ENCODE results near the gene PEBP1. TPM values are rescaled to one million over a fixed set of nuclear protein-coding genes. Genes with fewer than 3 reads are reported as not detected.

Gene PEBP1
- total RNA-seq = 100 to 1,000 TPM in 1 of 2 experiments, 10 to 100 TPM in 1; 93.7 to 136 TPM

DNA sequence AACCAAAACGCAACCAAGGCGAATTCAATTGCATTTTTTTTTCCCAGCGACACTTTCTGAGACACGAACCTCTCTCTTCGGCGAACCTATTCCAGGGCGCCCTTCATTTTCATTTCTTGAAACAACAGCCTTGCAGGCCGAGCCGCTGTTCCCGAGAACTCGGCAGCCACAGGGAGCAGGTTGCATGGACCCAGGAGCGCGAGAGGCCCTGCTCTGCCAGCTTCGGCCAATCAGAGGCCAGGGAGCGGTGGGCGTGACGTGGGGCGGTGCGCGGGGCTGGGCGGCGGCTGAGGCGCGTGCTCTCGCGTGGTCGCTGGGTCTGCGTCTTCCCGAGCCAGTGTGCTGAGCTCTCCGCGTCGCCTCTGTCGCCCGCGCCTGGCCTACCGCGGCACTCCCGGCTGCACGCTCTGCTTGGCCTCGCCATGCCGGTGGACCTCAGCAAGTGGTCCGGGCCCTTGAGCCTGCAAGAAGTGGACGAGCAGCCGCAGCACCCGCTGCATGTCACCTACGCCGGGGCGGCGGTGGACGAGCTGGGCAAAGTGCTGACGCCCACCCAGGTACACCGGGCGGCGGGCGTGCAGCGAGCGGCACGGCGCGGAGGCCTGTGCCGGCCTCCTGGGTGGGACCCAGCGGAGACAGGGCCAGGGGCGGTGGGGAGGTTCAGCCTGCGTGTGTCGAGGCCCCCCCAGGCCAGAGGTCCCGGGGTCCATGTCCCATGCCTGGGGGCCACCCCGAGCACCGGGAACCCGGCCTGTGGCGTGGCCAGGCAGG, at the start of gene PEBP1:
Gene PEBP1 (plus strand): TSS at position 337 of the 771 bp plus-strand sequence. CDS start 86 bp downstream, at position 423.
- CTCF ChIA-PET = interaction anchor here (0.7 to 6.0 kb wide), 12 partner anchors 14 to 261 kb away, joined by 3 to 51 read pairs (median 4); partner anchors contain the start of genes RFC5, SUDS3 and WSB2
- H3K4me3 Mint-ChIP-seq = peak within 1 kb of the TSS; percentile 87
- no peaks in the 10 kb centered on the region for H3K27me3 Mint-ChIP-seq

DNA sequence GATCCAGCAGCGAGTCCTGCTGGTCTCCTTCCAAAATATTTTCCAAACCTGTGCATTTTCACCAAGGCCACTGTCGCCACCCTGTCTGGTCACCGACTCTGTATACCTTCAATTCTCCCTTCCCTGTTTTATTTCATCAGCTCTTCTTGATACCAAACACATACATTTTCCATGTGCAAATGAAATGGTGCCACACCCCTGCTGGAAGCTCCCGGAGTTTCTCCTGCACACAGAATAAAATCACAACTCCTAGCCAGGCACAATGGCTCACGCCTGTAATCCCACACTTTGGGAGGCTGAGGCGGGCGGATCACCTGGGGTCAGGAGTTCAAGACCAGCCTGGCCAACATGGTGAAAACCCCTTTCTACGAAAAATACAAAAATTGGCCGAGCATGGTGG, 46.1 kb upstream of the PEBP1 start:
- Mint-ChIP-seq H3K27ac (no peak overlapping the region), H3K4me3 (no peak overlapping the region), H3K9me3 (ENCODE audit: low read depth) (no peaks in the 10 kb centered on the region), H3K4me1 (no peaks in the 10 kb centered on the region), H3K36me3 (no peaks in the 10 kb centered on the region), H3K27me3 (no peaks in the 10 kb centered on the region)
- CTCF ChIA-PET = no interaction called here
- DNase-seq = no peak
- ATAC-seq = no peak

More for the DNA sequence above, at the start of gene PEBP1:
- Mint-ChIP-seq H3K4me1 (peaks cover 36% of the 10 kb centered on the region), H3K27ac (peak within 1 kb of the TSS; percentile 86), H3K9me3 (ENCODE audit: low read depth) (no peaks in the 10 kb centered on the region), H3K36me3 (peaks cover 16% of the 10 kb centered on the region)
- DNase-seq (peak; percentile 95), ATAC-seq (peak; percentile 100)

DNA sequence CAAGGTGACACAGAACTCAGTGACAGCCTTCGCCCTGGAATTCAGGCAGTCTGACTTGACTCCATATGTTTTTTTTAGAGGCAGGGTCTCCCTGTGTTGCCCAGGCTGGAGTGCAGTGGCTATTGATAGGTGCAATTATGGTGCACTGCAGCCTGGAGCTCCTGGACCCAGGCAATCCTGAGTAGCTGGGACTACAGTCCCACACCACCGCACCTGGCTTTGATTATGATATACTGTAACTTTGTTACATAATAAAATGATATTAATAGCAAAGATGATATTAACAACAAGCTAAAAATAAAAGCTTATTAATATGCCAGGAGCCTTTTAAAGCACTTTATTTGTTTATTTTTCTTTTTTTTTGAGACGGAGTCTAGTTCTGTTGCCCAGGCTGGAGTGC, 41.9 kb upstream of the PEBP1 start:
- Mint-ChIP-seq H3K4me3 (no peak overlapping the region), H3K27ac (no peak overlapping the region), H3K4me1 (no peaks in the 10 kb centered on the region), H3K36me3 (no peaks in the 10 kb centered on the region), H3K9me3 (ENCODE audit: low read depth) (no peaks in the 10 kb centered on the region), H3K27me3 (no peaks in the 10 kb centered on the region)
- ATAC-seq = no peak
- CTCF ChIA-PET = no interaction called here
- DNase-seq = no peak

DNA sequence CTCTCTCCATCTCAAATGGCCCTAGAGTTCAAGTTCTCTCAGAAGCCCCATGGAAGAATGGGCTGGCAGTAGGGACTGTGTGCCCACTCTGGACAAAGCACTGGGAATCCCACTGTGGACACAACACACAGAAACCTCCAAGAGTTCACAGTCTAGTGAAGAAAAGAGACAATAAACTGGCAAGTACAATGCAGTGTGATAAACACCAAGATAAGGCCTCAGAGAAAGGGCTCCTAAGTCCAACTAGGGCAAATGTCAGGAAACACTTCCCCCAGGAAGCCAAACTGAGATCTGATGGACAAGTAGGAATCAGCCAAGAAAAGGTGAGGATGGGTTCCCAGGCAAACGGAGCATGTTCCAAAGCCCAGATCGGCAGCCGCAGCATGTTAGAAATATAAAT, 37.5 kb upstream of the PEBP1 start:
- Mint-ChIP-seq H3K27ac (no peak overlapping the region), H3K27me3 (peaks cover 19% of the 10 kb centered on the region), H3K9me3 (ENCODE audit: low read depth) (no peaks in the 10 kb centered on the region), H3K4me1 (peaks cover 5% of the 10 kb centered on the region), H3K36me3 (no peaks in the 10 kb centered on the region), H3K4me3 (no peak overlapping the region)
- CTCF ChIA-PET = no interaction called here
- no peak for DNase-seq
- ATAC-seq = no peak

DNA sequence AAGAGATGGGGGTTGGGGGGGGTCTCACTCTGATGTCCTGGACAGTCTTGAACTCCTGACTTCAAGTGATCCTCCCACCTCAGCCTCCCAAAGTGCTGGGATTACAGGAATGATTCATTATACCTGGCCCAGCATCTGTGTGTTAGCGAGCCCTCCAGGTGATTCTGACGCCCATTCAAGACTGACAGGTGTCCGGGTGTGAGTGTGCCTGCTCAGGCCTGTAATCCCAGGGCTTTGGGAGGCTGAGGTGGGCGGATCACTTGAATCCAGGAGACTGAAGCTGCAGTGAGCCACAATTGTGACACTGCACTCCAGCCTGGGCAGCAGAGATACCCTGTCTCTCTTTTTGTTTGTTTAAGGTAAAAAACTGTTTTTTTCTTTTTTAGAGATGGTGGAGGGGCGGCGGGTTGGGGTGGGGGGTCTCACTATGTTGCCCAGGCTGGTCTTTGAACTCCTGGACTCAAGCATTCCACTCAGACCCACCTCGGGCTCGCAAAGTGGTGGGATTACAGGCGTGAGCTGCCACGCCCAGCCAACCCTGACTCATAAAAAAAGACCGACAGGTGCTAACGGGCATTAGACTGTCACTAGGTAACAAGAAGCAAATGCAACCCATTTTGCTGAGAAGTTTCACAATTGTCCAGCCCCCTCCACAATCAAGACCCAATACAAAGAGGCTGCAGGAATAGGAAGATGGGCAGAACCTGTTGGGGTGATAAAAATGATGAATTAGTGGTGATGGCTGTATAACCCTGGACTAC, 36.8 kb upstream of the PEBP1 start:
- CTCF ChIA-PET = no interaction called here
- Mint-ChIP-seq H3K36me3 (no peaks in the 10 kb centered on the region), H3K27ac (no peak overlapping the region), H3K9me3 (ENCODE audit: low read depth) (no peaks in the 10 kb centered on the region), H3K4me3 (no peak overlapping the region), H3K27me3 (peaks cover 19% of the 10 kb centered on the region), H3K4me1 (peaks cover 5% of the 10 kb centered on the region)
- DNase-seq (no peak), ATAC-seq (no peak)

DNA sequence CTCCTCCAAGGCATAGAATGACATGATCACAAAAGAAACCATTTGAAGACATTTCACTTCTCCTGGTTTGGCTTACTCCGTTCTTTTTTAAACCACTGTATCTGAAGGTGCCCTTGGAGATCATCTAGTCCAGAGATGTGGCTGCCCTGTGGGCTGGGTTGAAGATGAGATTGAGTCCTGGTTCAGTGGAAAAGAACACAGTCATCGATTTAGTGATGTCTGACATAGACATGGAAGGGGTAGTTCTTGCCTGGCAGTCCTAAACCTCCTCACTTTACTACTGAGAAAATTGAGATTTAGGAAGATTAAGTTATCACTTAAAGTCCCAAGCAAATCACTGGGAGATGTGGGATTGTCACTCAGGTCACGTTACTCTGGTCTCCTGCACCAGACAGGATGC, 34.9 kb upstream of the PEBP1 start:
- Mint-ChIP-seq H3K36me3 (no peaks in the 10 kb centered on the region), H3K9me3 (ENCODE audit: low read depth) (no peaks in the 10 kb centered on the region), H3K4me1 (peaks cover 9% of the 10 kb centered on the region), H3K27me3 (peaks cover 23% of the 10 kb centered on the region), H3K4me3 (no peak overlapping the region), H3K27ac (no peak overlapping the region)
- no peak for ATAC-seq
- no peak for DNase-seq
- CTCF ChIA-PET = interaction anchor here (1.0 kb wide), 1 partner anchor 275 kb away, joined by 3 read pairs; the partner anchor contains the start of gene SUDS3

DNA sequence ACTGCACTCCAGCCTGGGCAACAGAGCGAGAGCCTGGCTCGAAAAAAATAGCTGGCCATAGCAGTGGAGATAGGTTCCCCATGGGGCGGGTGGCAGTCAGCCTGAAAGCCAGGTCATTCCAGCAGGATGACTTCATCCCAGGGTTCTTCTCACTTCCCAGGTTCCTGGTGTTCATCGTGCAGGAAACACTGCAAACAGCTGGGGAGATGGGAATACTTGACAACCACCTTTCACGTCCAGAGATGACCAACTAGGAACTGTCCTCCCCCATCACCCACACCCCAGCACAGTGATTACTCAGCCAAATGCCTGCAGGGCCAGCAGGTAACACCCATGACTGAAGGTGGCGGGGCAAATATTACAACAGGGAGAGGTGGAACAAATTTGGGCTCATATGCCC, 33.9 kb upstream of the PEBP1 start:
- Mint-ChIP-seq H3K4me1 (peaks cover 9% of the 10 kb centered on the region), H3K27me3 (peaks cover 23% of the 10 kb centered on the region), H3K9me3 (ENCODE audit: low read depth) (no peaks in the 10 kb centered on the region), H3K4me3 (no peak overlapping the region), H3K27ac (no peak overlapping the region), H3K36me3 (no peaks in the 10 kb centered on the region)
- CTCF ChIA-PET = interaction anchor here (0.7 to 1.2 kb wide), 3 partner anchors 38 to 1871 kb away, joined by 3 read pairs; partner anchors contain the start of gene SUDS3
- no peak for DNase-seq
- no peak for ATAC-seq

DNA sequence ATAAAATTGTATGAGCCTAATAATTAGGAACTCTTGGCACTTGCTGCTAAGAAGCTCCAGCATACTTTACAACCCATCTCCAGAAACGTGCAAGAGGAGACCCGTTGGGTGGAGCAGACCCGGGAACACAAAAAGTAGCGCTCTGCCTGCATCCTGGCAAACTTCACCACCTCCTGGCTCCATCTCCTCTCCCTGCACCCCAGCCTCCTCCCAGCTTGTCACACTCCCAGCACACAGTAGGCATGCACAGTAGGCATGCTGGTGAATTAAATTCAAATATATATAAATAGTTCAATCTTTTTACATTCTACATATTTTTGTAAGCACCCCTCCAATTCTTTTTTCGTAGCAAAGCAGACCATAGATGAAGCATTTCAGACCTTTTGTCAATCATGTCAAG, 33.3 kb upstream of the PEBP1 start:
- peaks cover 9% of the 10 kb centered on the region for H3K4me1 Mint-ChIP-seq
- H3K27me3 Mint-ChIP-seq = peaks cover 23% of the 10 kb centered on the region
- H3K9me3 Mint-ChIP-seq (ENCODE audit: low read depth) = no peaks in the 10 kb centered on the region
- H3K4me3 Mint-ChIP-seq = peak overlapping the region; percentile 65
- H3K36me3 Mint-ChIP-seq = no peaks in the 10 kb centered on the region
- no peak overlapping the region for H3K27ac Mint-ChIP-seq
- DNase-seq (no peak), ATAC-seq (no peak)
- CTCF ChIA-PET = interaction anchor here (0.7 to 1.2 kb wide), 2 partner anchors 38 to 1870 kb away, joined by 3 read pairs; no protein-coding TSS in a partner anchor

DNA sequence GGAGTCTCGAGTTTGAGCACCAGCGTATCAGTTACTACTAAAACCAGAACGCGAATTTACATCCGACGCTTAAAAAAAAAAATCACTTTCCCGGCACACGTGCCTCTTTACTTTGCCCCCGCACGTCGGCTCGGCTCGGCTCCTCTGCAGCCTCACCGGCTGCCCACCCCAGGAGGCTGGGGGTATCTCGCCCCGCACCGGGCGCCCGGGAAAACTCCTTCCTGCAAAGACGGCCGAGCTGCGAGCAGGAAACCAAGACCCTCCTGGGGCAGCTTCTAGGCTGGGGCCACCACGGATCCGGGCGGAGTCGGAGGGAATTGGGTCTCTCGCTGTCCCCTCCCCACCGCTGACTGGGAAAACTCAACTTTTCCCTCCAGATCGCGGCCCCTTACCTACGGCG, 32.7 kb upstream of the PEBP1 start:
- no peak for DNase-seq
- no peaks in the 10 kb centered on the region for H3K9me3 Mint-ChIP-seq (ENCODE audit: low read depth)
- peaks cover 23% of the 10 kb centered on the region for H3K27me3 Mint-ChIP-seq
- H3K4me3 Mint-ChIP-seq = peak overlapping the region; percentile 65
- peak; percentile 28 for ATAC-seq
- H3K36me3 Mint-ChIP-seq = no peaks in the 10 kb centered on the region
- CTCF ChIA-PET = no interaction called here
- H3K27ac Mint-ChIP-seq = no peak overlapping the region
- peaks cover 9% of the 10 kb centered on the region for H3K4me1 Mint-ChIP-seq

DNA sequence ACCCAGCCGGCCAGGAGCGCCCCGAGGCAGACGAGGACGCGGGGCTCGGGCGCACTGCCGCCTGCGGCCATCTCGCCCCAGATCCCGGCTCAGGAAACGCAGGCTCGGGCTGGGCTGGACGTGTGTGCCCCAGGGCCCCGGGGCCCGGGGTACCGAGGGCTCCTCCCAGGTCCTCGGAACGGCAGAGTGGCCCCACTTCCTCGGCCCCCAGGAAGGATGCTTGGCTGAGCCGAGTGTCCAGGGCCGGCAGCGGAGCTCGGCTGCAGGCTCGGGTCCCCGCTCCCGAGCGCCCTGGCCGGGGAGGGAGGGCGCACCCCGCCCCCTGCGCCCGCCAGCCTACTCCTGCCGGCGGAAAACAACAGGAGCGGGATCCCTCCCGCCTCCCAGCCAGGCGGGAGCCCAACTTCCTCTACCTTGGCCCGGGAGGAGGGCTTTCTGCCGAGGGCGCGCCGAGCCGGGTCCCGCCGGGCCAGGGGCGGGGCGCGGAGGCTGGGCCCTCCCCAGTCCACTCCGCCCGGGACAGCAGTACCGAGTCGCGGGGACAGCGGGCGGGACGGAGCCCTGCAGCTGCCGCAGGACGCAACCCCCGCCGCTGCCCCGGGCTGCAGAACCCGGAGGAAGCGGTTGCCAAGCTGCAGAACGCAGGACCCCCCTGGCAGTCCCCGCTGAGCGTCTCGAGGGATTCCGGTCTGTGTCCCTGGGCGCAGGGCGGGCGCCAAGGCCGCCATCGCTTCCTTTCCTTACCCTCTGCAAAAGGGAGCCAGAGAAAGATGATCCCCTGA, 32.1 kb upstream of the PEBP1 start, which contains the start of gene VSIG10:
Gene VSIG10 (minus strand): TSS at position 411 of the 782 bp plus-strand sequence. CDS start 340 bp downstream, at position 71.
- Mint-ChIP-seq H3K9me3 (ENCODE audit: low read depth) (no peaks in the 10 kb centered on the region), H3K4me1 (peaks cover 9% of the 10 kb centered on the region), H3K27ac (peak within 1 kb of the TSS; percentile 37), H3K36me3 (no peaks in the 10 kb centered on the region), H3K27me3 (peaks cover 23% of the 10 kb centered on the region), H3K4me3 (peak within 1 kb of the TSS; percentile 70)
- peak; percentile 45 for DNase-seq
- CTCF ChIA-PET = interaction anchor here (0.7 kb wide), 1 partner anchor 39 kb away, joined by 3 read pairs; no protein-coding TSS in a partner anchor
- peak; percentile 89 for ATAC-seq

DNA sequence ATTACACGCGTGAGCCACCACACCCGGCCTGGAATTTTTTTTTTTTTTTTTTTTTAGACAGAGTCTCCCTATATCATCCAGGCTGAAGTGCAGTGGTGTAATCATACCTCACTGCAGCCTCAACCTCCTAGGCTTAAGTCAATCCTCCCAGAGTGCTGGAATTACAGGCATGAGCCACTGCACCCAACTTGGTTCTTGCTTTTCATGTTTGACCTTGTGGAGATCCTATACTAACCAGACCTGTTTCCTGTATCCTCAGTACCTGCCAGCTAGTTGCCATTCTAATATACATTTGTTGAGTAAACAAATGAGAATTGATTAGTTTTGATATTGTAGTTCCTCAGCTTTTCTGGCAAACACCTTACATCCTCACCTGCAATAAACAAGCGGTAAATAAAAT, 28.9 kb upstream of the PEBP1 start:
- ATAC-seq (no peak), DNase-seq (no peak)
- Mint-ChIP-seq H3K4me3 (no peak overlapping the region), H3K27ac (no peak overlapping the region), H3K9me3 (ENCODE audit: low read depth) (no peaks in the 10 kb centered on the region), H3K27me3 (peaks cover 16% of the 10 kb centered on the region), H3K4me1 (peaks cover 9% of the 10 kb centered on the region), H3K36me3 (no peaks in the 10 kb centered on the region)
- CTCF ChIA-PET = no interaction called here

DNA sequence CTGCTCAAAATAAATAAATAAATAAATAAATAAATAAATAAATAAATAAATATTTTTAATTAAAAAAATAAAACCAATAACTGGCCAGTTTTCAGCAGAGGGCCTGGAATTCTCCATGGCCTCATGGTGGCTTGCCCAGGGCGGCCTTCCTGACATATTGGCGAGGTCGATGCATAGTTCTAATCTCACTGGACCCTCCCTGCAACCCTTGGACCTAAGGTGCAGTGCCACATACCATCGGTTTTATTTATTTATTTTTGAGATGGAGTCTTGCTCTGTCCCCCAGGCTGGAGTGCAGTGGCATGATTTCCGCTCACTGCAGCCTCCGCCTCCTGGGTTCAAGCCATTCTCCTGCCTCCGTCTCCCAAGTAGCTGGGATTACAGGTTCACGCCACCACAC, 28.2 kb upstream of the PEBP1 start:
- Mint-ChIP-seq H3K4me3 (no peak overlapping the region), H3K36me3 (no peaks in the 10 kb centered on the region), H3K27ac (no peak overlapping the region), H3K9me3 (ENCODE audit: low read depth) (no peaks in the 10 kb centered on the region), H3K4me1 (peaks cover 9% of the 10 kb centered on the region), H3K27me3 (peaks cover 9% of the 10 kb centered on the region)
- CTCF ChIA-PET = no interaction called here
- DNase-seq (no peak), ATAC-seq (no peak)

DNA sequence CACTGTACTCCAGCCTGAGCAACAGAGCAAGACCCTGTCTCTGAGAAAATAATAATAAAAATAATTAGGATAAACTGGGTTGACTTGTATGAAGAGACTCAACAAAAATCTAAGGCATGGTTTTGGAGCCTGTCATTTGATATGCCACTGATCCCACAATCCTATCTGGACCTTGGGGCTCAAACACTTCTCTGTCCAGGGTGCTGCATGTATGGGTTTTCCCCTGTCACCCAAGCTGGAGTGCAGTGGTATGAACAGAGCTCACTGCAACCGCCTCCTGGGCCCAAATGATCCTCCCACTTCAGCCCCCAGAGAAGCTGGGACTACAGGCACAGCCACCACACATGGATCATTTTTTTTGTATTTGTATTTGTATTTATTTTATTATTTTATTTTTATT, 26.8 kb upstream of the PEBP1 start:
- no peak for ATAC-seq
- Mint-ChIP-seq H3K9me3 (ENCODE audit: low read depth) (no peaks in the 10 kb centered on the region), H3K27me3 (peaks cover 4% of the 10 kb centered on the region), H3K4me3 (no peak overlapping the region), H3K4me1 (peaks cover 4% of the 10 kb centered on the region), H3K36me3 (no peaks in the 10 kb centered on the region), H3K27ac (no peak overlapping the region)
- CTCF ChIA-PET = no interaction called here
- DNase-seq = no peak
